Stimulated activated CD4-positive, alpha-beta T cell treated with anti-CD3 and anti-CD28 coated beads, Interleukin-1b, Interleukin-23, amount 100 ng/mL, for 48 hours (primary cell): ENCODE results near the gene CTU2.
A peak's percentile ranks its signal among the peaks of the same experiment; 100 is the strongest.
"Not testable (repeated sequence)": the region's sequence is repeated elsewhere in the genome, so short reads cannot be mapped to it uniquely, and the experiment has no call there.

Experiments
- DNase-seq: peaks from one replicate; pipeline ENCODE4 v3.0.0-alpha.2; 2020

Gene CTU2

GRCh38 chr16:88706229-88706964 is at the start of gene CTU2, which contains the start of gene RNF166:
CTU2 (plus strand) TSS chr16:88706503; CDS start chr16:88706531, 28 bp downstream.
RNF166 (minus strand) TSS chr16:88706408; CDS start chr16:88706325, 83 bp downstream.
- DNase-seq, result peak; percentile 92

- no peak for DNase-seq
These were observed 48.9 kb upstream of the CTU2 start for GRCh38 chr16:88657371-88657770.

DNA sequence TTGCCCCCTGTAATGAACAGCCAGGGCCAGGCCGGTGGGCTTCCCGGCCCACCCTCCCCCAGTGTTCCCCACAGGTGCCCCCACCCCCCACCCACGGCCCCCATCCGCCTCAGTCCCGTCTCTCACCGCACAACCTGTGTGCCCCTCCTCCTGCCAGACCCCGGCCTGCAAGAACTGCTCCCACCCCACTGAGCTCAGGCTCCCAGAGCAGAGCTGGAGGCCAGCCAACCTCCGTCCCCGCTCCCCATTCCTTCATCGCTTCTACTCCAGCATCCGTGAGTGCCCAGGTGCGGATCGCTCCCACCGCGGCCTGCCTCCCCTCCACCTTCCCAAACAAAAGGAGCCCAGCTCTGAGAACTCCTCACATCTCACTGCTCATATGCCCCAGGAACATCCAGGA is 47.6 kb upstream of the CTU2 start:
- no peak for DNase-seq

GRCh38 chr16:88659160-88659559 is 47.1 kb upstream of the CTU2 start:
- no peak for DNase-seq

DNA sequence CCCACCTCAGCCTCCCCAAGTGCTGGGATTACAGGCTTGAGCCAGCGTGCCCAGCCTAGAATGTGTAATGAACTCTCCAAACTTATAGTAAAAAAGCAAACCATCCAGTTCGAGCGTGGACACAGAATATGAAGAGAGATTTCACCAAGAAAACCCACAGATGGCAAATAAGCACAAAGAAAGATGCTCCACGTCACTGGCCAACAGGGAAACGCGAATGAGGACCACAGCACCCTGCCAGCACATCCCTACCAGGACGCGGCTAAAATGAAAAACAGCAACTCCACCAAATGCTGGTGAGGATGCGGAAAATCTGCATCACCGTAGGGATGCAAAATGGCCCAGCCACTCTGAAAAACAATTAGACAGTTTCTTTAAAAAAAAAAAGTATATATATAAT is 44.8 kb upstream of the CTU2 start:
- DNase-seq, result no peak

DNA sequence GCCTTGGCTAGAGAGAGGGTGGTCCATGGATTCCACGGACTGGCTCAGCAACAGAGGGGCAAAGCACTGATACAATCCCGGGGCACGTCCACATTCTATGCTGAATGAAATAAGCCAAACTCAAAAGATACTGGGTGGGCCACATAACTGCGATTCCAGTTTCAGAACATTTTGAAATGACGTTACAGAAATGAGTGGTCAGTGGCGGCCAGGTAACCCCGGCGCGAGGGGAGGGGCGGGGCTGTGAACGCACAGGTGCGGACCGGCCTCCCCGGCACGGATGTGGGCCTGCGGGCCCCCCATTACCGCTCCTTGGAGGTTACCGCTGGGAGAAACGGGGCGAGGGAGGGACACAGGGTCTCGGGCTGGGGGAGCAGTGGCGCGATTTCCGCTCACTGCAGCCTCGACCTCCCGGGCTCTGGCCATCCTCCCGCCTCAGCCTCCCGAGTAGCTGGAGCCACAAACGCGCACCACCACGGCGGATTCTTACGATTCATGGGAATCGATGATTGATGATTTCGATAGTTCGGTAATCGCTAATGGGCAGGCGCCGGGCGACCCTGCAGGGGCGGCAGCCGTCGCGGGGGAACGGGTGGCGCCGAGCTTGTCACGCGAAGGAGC is 44.0 kb upstream of the CTU2 start:
- no peak for DNase-seq

GRCh38 chr16:88662843-88663606 is 43.3 kb upstream of the CTU2 start, which contains the start of gene MVD:
MVD (minus strand) TSS chr16:88663091; CDS start chr16:88663080, 11 bp downstream.
- DNase-seq, result peak; percentile 96

- DNase-seq, result no peak
These were observed 41.2 kb upstream of the CTU2 start for GRCh38 chr16:88665148-88665547.

DNA sequence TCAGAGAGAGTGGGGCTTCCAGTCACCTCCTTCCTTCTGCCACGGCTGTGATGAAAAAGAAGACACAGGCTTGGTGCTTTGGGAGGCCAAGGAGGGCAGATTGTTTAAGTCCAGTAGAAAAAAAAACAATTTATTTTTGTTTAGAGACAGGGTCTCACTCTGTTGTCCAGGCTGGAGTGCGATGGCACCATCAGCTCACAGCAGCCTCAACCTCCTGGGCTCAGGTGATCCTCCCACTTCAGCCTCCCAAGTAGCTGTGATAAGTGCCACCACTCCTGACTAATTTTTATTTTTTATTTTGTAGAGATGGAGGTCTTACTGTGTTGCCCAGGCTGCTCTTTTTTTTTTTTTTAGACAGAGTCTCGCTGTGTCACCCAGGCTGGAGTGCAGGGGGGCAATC is 40.7 kb upstream of the CTU2 start:
- no peak for DNase-seq

DNA sequence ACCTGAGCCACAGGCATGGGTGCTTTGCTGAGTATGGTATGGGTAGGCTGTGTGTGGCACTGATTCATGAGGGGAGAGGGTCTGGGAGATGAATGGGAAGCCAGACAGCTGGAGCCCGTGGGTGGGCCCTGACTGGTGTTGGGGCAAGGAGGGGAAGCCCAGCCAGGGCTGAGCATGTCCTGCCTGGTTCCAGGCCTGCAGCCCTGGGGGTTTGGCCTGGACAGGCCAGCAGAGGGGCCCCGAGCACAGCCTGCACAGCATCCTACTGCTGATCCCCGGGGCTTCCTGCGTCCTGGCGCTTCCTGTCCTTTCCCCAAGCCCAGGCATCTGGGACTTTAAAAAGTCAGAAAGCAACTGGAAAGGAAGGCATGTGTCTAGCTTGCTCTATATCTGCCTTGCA is 38.8 kb upstream of the CTU2 start:
- no peak for DNase-seq

DNA sequence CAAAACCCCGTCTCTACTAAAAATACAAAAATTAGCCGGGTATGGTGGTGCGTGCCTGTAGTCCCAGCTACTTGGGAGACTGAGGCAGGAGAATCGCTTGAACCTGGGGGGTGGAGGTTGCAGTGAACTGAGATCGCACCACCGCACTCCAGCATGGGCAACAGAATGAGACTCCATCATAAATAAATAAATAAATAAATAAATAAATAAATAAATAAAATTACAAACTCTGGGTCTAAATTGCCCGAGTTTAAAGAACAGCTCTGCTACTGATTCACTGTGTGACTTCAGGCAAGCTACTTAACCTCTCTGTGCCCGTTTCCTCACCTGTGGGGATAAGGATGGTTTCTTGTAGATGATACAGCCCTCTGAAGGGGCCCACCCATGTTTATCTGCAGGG is 36.8 kb upstream of the CTU2 start:
- DNase-seq, result not testable (repeated sequence)

DNA sequence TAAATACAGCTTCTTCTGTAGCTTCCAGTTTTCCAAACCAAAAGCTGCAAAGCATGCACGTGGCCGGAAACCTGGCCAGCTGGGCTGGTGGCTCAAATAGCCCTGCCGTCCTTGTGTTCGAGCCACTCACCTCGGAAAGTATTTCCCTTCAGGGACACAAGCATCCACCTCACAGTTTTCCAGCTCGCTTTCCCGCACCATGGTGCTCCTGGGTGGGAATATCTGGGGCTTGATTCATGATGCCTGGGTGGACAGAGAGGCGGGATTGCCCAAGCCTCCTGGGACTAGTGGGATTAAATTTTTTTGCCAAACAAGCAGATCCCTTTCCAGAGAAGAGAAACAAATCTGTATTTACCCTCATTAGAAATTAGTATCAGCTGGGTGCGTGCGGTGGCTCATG is 36.3 kb upstream of the CTU2 start:
- no peak for DNase-seq

DNA sequence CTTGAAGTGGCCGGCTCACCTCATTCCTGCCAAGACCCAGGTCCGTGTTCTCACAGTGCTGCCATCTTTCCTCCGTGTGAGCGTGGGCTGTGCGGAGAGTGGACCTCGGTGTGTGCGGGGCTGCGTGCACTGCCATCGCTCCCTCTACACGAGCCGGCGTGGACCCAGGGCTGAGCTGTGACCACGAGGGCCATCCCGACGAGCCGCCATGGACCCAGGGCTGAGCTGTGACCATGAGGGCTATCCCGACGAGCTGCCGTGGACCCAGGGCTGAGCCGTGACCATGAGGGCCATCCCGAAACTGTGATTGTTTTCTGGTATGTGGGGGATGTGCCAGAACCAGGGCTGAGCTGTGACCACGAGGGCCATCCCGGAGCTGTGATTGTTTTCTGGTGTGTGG is 34.5 kb upstream of the CTU2 start:
- DNase-seq, result no peak

DNA sequence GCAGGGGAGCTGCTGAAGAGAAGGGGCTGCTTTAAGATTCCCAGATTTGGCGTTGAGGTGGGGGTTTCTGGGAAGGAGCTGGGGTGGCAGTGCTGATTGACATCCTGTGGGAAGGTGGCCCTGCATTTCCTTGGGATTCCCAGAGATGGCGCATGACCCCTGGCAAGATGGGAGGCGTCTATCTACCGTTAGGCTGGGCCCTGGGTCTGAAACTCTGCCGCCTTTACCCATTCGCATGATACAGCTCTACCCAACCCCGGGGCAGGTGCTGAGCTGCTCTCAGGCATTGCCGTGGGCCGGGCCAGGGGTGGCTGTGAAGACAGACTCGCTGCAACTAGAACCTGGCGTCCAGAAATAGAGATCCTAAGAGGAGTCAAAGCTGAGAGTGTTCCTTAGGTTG is 33.5 kb upstream of the CTU2 start:
- no peak for DNase-seq

DNA sequence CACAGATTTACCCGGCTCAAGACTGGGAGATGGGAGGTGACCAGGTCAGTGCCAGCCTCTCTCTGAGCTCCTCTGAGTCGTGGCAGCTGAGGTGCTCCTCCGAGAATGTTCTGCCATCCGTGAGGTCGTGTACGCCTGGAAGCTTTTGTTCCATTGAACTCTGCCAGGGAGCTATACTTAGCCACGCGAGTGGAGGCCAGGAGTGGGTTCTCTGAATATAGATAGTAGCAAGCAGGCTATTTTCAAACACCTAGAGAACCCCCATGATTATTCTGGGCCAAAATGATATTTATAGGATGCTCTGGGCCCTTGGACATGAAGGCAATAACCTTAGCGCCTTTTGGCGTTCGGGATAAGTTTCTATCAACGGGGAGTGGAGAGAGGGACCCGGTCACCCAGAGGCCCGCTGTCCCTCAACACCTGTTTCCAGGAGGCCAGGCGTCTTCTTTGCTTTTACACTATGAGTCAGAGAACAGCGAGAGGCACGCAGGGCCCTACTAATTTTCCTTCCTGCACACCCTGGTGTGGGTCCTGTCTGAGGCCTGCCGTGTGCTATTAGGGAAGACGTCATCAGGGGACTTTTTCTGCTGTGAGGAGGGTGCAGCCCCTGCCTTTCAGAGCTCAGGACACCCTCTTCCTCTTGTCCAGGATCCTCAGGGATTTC is 32.5 kb upstream of the CTU2 start:
- DNase-seq, result no peak

- no peak for DNase-seq
These were observed 29.6 kb upstream of the CTU2 start for GRCh38 chr16:88676502-88677242.

DNA sequence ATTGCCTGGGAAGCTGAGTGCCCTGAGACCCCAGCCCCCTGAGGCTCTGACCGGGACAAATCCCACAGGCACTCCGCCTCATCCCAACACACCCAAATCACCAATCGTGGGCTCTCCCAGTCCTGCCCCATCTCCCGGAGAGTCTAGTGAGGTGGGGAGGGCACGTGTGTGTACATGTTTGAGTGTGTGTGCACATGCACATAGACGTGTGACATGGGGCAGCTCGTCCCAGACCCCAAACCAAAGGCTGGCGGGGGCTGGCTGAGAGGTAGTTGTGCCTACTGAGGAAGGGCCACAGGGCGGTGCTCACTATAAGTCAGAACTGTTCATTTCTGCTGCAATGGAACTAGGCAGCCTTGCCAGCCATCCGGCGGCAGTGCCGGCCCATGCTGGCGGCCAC is 28.6 kb upstream of the CTU2 start:
- DNase-seq, result no peak

DNA sequence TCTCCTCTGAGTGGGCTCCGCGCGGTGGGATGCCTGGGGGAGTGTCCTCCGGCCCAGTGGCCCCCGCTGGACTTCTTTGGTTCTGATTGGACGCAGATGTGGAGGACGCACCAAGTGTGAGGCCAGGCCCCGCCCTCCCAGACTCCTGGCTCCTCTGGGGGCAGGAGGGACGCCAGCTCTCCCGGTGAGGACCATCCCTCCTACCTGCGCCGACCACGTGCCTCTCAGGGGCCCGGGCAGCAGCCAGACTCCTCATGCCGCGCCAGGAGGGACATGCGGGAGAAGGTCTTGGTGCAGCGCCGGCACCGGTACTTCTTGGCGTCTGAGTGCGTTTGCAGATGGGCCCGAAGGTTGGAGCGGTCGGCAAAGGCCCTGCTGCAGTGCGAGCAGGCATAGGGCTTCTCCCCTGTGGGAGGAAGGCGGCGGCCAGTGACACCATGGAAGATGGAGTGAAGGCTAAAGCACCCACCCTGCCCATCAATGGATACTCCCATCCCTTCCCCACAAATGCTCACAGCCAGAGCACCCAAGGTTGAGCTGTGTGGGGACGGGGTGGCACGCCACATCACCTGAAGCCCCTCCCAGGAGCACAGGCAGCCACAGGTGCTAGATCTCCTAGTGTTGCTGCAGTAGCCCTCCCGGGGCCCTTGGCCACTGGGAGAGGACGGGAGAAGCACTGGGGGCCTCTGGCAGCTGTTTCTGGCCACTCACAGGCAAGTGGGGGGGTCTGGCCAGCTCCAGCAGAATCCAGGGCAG is 27.9 kb upstream of the CTU2 start:
- DNase-seq, result no peak

DNA sequence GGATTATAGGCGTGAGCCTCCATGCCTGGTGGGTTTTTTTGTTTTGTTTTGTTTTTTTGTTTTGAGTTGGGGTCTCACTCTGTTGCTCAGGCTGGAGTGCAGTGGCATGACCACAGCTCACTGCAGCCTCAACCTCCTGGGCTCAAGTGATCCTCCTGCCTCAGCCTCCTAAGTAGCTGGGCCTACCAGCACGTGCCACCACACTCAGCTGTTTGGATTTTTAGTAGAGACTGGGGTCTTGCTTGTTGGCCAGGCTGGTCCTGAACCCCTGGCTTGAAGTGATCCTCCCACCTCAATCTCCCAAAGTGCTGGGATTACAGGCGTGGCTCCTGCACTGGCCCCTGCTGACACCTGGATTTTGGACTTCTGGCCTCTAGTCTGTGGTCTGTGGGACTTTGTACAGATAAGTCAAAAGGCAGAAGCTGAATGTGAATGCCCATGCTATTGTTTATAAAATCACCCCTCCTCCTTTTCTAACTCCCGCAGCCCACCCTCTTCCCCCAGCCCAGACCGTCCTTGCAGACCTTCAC is 25.7 kb upstream of the CTU2 start:
- no peak for DNase-seq

DNA sequence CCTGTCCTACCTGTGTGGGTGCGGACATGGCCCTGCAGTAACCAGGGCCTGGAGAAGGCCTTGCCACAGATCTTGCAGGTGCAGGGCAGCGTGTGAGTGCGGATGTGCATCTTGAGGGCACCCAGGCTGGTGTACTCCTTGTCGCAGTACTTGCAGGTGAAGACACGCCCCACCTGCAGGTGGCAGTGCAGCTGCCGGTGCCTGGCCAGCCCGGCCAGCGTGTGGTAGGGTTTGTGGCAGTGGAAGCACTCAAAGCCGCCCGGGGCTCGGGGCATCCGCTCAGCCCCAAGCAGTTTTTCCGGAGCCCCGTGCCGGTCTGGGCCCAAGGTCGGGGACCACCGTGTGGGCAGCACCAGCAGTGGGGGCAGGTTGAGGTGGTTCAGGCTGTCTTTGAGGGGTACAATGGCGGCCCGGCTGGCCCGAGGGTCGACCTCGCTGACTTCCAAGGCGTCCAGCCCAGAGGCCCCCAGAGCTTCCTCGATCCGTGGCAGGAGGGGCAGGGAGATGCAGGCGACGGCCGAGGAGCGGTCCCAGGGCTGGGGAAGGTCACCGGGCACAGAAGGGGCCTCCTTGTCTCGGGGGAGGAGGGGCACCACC is 25.1 kb upstream of the CTU2 start:
- DNase-seq, result peak; percentile 57
